Measurements from ENCODE around the gene ASPG. TPM values are rescaled to one million over a fixed set of nuclear protein-coding genes. Genes with fewer than 3 reads are reported as not detected.
A peak's percentile ranks its signal among the peaks of the same experiment; 100 is the strongest.

Gene ASPG
- total RNA-seq, 4 donors from 2014 or later = 26.0 to 38.5 (median 28.2) TPM

DNA sequence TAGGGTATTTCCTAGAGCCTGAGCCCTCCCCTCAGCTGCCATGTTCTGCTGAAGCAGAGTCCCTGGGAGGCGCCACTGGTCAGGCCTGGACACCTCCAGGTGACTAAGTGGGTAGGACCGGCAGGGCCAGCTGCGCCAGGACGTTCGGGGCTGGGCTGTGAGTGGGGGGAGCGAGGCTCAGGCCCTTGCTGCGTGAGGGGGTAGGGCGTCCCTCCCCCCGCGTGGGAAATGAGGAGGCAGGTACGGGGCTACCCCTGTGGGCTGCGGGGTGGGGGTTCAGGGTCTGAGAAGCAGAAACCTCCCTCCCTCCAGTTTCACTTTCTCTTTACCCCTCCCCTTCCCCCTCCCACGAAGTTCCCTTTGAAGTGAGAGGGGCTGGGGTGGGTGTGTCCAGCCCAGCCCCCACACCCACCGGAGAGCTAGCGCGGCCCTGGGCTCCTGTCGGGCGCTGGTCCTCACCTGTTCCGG is 30.8 kb downstream of the ASPG start:
- H3K9me3 ChIP-seq = no peaks in the 10 kb centered on the region
- peak overlapping the region; percentile 67 for H3K4me3 ChIP-seq
- no peaks in the 10 kb centered on the region for H3K36me3 ChIP-seq
- 5% methylated on average over 13 of the region's 19 CpGs for WGBS
- peaks cover 54% of the 10 kb centered on the region for H3K27me3 ChIP-seq
- TF ChIP-seq POLR2A (IDR thresholded peaks at IDR 0.05) (no peak), POLR2AphosphoS5 (IDR thresholded peaks at IDR 0.05) (no peak), EP300 (IDR thresholded peaks at IDR 0.05) (no peak)
- TF ChIP-seq, protein P1, sequence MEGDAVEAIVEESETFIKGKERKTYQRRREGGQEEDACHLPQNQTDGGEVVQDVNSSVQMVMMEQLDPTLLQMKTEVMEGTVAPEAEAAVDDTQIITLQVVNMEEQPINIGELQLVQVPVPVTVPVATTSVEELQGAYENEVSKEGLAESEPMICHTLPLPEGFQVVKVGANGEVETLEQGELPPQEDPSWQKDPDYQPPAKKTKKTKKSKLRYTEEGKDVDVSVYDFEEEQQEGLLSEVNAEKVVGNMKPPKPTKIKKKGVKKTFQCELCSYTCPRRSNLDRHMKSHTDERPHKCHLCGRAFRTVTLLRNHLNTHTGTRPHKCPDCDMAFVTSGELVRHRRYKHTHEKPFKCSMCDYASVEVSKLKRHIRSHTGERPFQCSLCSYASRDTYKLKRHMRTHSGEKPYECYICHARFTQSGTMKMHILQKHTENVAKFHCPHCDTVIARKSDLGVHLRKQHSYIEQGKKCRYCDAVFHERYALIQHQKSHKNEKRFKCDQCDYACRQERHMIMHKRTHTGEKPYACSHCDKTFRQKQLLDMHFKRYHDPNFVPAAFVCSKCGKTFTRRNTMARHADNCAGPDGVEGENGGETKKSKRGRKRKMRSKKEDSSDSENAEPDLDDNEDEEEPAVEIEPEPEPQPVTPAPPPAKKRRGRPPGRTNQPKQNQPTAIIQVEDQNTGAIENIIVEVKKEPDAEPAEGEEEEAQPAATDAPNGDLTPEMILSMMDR (IDR thresholded peaks at IDR 0.05) = no peak
- peaks cover 69% of the 10 kb centered on the region for H3K4me1 ChIP-seq
- H3K27ac ChIP-seq = peak overlapping the region; percentile 95
- peak; percentile 69 to 79 for DNase-seq (ENCODE audit: low spot score in 2 of 2)

DNA sequence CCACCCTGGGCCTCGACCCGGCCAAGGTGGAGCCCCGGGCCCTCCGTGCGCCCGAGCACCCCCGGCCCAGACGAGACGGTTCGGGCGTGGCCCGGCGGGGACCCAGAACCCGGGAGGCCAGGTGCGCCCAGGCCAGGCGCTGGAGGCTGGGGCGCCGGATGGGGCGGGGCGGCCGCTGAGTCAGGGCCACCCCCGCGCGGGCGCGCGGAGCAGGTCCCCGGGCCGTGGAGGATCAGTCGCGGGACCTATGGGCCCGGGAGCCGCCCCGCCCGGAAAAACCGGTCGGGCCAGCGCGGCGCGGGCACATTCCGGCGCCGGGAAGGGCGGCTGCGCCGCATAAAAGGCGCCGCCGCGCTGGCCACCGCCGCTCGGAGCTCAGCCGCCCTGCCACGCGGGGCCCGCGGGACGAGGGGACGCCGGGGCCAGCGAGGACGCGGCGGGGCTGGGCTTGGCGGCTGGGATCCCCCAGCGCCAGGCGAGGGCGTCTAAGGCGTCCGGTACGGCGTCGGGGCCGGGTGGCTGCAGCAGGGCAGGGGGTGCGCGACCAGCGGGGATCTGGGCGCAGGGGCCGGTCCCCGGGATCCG is 31.3 kb downstream of the ASPG start:
- Histone ChIP-seq H3K9me3 (no peaks in the 10 kb centered on the region), H3K4me3 (peak overlapping the region; percentile 67), H3K27me3 (peaks cover 50% of the 10 kb centered on the region), H3K36me3 (no peaks in the 10 kb centered on the region), H3K27ac (peak overlapping the region; percentile 95), H3K4me1 (peaks cover 64% of the 10 kb centered on the region)
- DNase-seq (ENCODE audit: low spot score in 2 of 2) = peak; percentile 64 to 75
- TF ChIP-seq EP300 (IDR thresholded peaks at IDR 0.05) (no peak), POLR2A (IDR thresholded peaks at IDR 0.05) (no peak), POLR2AphosphoS5 (IDR thresholded peaks at IDR 0.05) (no peak)
- TF ChIP-seq, protein P1 (IDR thresholded peaks at IDR 0.05) = no peak
- under 1% methylated on average over 24 of the region's 83 CpGs for WGBS

DNA sequence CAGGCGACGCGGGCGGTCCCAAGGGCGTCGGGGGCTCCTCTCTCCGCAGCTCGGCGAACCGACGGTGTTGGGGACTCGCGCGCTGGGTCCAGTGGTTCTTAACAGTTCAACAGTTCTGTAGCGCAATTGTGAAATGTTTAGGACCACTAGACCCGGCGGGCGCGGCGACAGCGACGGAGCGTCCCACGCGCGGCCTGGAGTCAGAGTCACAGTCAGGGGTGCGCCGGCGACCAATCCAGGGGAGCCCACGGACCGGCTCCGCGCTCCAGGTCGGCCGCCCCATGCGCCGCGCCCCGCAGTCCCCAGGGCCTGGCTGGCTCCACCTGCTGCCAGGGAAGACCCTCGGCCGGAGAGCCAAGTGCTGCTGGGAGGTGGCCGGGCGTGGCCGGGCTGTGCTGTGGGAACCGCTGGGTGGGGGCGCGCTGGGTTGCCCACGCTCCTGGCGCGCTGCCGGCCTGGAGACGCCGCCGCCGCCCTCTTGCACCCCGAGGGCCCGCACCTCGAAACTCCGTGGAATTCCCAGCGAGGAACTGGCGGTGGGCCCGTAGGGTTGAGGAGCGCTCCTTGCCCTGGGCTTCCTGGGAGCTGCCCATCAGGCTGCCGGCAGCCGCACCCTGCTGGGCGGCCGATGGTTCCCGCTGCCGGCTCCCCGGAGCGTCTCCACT is 32.0 kb downstream of the ASPG start:
- TF ChIP-seq, protein P1 (IDR thresholded peaks at IDR 0.05) = no peak
- TF ChIP-seq EP300 (IDR thresholded peaks at IDR 0.05) (no peak), POLR2AphosphoS5 (IDR thresholded peaks at IDR 0.05) (no peak), POLR2A (IDR thresholded peaks at IDR 0.05) (no peak)
- Histone ChIP-seq H3K4me1 (peaks cover 57% of the 10 kb centered on the region), H3K27me3 (peaks cover 50% of the 10 kb centered on the region), H3K27ac (peak overlapping the region; percentile 95), H3K4me3 (peak overlapping the region; percentile 67), H3K36me3 (no peaks in the 10 kb centered on the region), H3K9me3 (no peaks in the 10 kb centered on the region)
- DNase-seq (ENCODE audit: low spot score in 2 of 2) = peak; percentile 69 to 74
- 0% methylated on average over 2 of the region's 71 CpGs for WGBS

DNA sequence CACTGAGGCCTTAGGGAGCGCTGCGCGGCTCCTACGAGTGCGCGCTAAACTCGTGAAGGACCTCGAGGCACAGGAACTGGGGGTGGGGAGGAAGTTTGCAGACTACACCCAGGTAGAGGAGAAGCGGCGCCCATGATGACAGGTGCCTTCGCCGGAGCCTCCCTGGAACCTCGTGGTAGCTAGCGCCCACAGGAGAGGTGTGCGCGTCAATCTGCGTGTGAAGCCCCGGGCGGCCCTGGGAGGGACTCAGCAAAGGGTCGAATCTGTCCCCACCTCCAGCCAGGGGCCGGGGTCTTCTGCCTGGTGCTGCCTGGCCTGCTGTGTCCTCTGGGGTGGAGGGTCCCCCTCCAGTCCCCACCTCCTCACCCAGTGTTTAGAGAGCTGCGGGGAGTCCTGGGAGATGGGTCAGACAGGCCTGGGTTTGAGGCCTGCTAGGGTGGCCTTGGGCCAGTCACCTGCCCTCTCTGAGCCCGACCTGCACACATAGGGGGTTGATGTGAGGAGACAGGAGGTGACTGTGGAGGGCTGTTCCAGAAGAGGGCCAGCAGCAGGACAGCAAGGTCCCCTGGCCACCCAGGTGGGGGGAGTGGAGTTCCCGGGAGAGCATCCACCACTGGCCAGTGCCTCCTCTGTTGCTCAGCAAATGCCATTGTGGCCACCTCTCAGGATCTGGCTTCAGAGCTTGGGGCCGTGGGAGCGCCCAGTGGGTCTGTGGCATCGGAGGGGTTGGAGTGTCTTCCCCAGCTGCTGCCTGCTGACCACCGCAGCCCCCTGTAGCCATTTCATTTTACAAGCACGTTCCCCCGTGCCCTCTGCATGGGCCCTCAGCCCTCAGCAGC is 32.7 kb downstream of the ASPG start:
- DNase-seq (ENCODE audit: low spot score in 2 of 2) = peak; percentile 59 to 78
- 66% methylated on average over 17 of the region's 30 CpGs for WGBS
- H3K4me3 ChIP-seq = peak overlapping the region; percentile 67
- H3K27ac ChIP-seq = peak overlapping the region; percentile 95
- TF ChIP-seq, protein P1 (IDR thresholded peaks at IDR 0.05) = no peak
- TF ChIP-seq POLR2AphosphoS5 (IDR thresholded peaks at IDR 0.05) (no peak), POLR2A (IDR thresholded peaks at IDR 0.05) (no peak), EP300 (IDR thresholded peaks at IDR 0.05) (no peak)
- H3K4me1 ChIP-seq = peaks cover 50% of the 10 kb centered on the region
- peaks cover 46% of the 10 kb centered on the region for H3K27me3 ChIP-seq
- H3K36me3 ChIP-seq = no peaks in the 10 kb centered on the region
- no peaks in the 10 kb centered on the region for H3K9me3 ChIP-seq
